ENCODE measurements around the gene ENOSF1.

The ENOSF1 gene

GRCh38 chr18:706405-706804 lies 6.0 kb downstream of the ENOSF1 start:
- TF ChIP-seq CTCF (IDR thresholded peaks at IDR 0.05; ENCODE audit: low read depth, low read length): no peak

GRCh38 chr18:703213-703967 lies 9.0 kb downstream of the ENOSF1 start:
- no peak for TF ChIP-seq CTCF (IDR thresholded peaks at IDR 0.05; ENCODE audit: low read depth, low read length)

More at GRCh38 chr18:706405-706804, 6.0 kb downstream of the ENOSF1 start:
- no peak overlapping the region for H3K4me3 ChIP-seq (ENCODE audit: low read depth, low read length)

GRCh38 chr18:697800-698199 lies 14.6 kb downstream of the ENOSF1 start:
- H3K4me3 ChIP-seq (ENCODE audit: low read depth, low read length): no peak overlapping the region
- no peak for TF ChIP-seq CTCF (IDR thresholded peaks at IDR 0.05; ENCODE audit: low read depth, low read length)

More at GRCh38 chr18:703213-703967, 9.0 kb downstream of the ENOSF1 start:
- H3K4me3 ChIP-seq (ENCODE audit: low read depth, low read length): peak overlapping the region; percentile 8; the same call in 1 of the 2 replicates

- no peak overlapping the region for H3K4me3 ChIP-seq (ENCODE audit: low read depth, low read length)
- no peak for TF ChIP-seq CTCF (IDR thresholded peaks at IDR 0.05; ENCODE audit: low read depth, low read length)
Observed at GRCh38 chr18:697012-697411, 15.4 kb downstream of the ENOSF1 start.

- no peak for TF ChIP-seq CTCF (IDR thresholded peaks at IDR 0.05; ENCODE audit: low read depth, low read length)
- H3K4me3 ChIP-seq (ENCODE audit: low read depth, low read length): no peak overlapping the region
Observed at GRCh38 chr18:693466-694187, 18.8 kb downstream of the ENOSF1 start.

- TF ChIP-seq CTCF (IDR thresholded peaks at IDR 0.05; ENCODE audit: low read depth, low read length): no peak
- no peak overlapping the region for H3K4me3 ChIP-seq (ENCODE audit: low read depth, low read length)
Observed at GRCh38 chr18:692824-693223, 19.6 kb downstream of the ENOSF1 start.

- no peak overlapping the region for H3K4me3 ChIP-seq (ENCODE audit: low read depth, low read length)
- no peak for TF ChIP-seq CTCF (IDR thresholded peaks at IDR 0.05; ENCODE audit: low read depth, low read length)
Observed at GRCh38 chr18:688323-688722, 24.1 kb downstream of the ENOSF1 start.

Measured in WI38 (cell line).